ENCODE data around the gene APLP1. TPM values are rescaled to one million over a fixed set of nuclear protein-coding genes. Genes with fewer than 3 reads are reported as not detected.
A peak's percentile ranks its signal among the peaks of the same experiment; 100 is the strongest.

APLP1 gene
- total and polyA plus RNA-seq, 2 experiments from 2014 or later, result 30.2 to 36.0 TPM

- Mint-ChIP-seq H3K27me3 (ENCODE audit: insufficient read depth, low read depth, poor library complexity) (peaks cover 29% of the 10 kb centered on the region), H3K36me3 (ENCODE audit: low read depth) (no peaks in the 10 kb centered on the region; the same call in 2 of the 3 replicates), H3K4me3 (peak overlapping the region; percentile 26; the same call in 2 of the 3 replicates), H3K27ac (peak overlapping the region; percentile 77), H3K4me1 (peaks cover 23% of the 10 kb centered on the region), H3K9me3 (no peaks in the 10 kb centered on the region; the same call in 2 of the 3 replicates)
- H3K27me3 ChIP-seq (ENCODE audit: insufficient read depth), result peaks cover 11% of the 10 kb centered on the region
- no peak overlapping the region for H3K4me3 ChIP-seq
- peak; percentile 63 for DNase-seq (ENCODE audit: low spot score)
- H3K79me2 ChIP-seq (replicated peaks; ENCODE audit: insufficient read depth), result no peaks in the 10 kb centered on the region
- H3K4me2 ChIP-seq, result no peak overlapping the region
- TF ChIP-seq NANOG (IDR thresholded peaks at IDR 0.05; ENCODE audit: borderline replicate concordance) (no peak), ETS1 (IDR thresholded peaks at IDR 0.05) (peak; percentile 98), ZNF462 (CRISPR knock-in tag; IDR thresholded peaks at IDR 0.05) (no peak), ZNF331 (CRISPR knock-in tag; IDR thresholded peaks at IDR 0.05; ENCODE audit: low read depth) (no peak), POLR2AphosphoS5 (IDR thresholded peaks at IDR 0.05; ENCODE audit: low read depth) (no peak)
- 0 out of 2 replicates have a peak overlapping the region, but pooled peaks have one; percentile 5 for H2AFZ ChIP-seq
- peaks cover 12% of the 10 kb centered on the region for H3K4me1 ChIP-seq (ENCODE audit: insufficient read depth)
- H4K20me1 ChIP-seq (replicated peaks; ENCODE audit: insufficient read depth), result no peaks in the 10 kb centered on the region
- peaks cover 15% of the 10 kb centered on the region; the same call in 1 of the 2 replicates for H3F3A ChIP-seq (replicated peaks; ENCODE audit: low read depth)
- H3K36me3 ChIP-seq (ENCODE audit: insufficient read depth), result no peaks in the 10 kb centered on the region
- no peak overlapping the region for H3K27ac ChIP-seq (ENCODE audit: low read depth)
- ATAC-seq, result peak; percentile 2; the same call in 1 of the 3 replicates
- no peaks in the 10 kb centered on the region for H3K9me2 ChIP-seq (ENCODE audit: insufficient read depth)
Measured at GRCh38 chr19:35872180-35872579, 3.8 kb downstream of the APLP1 start.

Data from GM23338 (cell line).